Measurements from ENCODE around the gene PIP5K1B.

GRCh38 chr9:68896486-68896885 is 191.4 kb downstream of the PIP5K1B start:
- no peak for TF ChIP-seq ZFP3 (CRISPR knock-in tag; IDR thresholded peaks at IDR 0.05)
- no peak for TF ChIP-seq CREB5 (CRISPR knock-in tag; IDR thresholded peaks at IDR 0.05; ENCODE audit: low read depth)
- no peak for TF ChIP-seq PPARA (CRISPR knock-in tag; IDR thresholded peaks at IDR 0.05; ENCODE audit: borderline replicate concordance)

Measured in SK-N-SH treated with all-trans-retinoic acid at 6 μM for 48 hours (cell line).